ENCODE measurements around the gene ZC2HC1C.
A peak's percentile ranks its signal among the peaks of the same experiment; 100 is the strongest.

The ZC2HC1C gene

DNA sequence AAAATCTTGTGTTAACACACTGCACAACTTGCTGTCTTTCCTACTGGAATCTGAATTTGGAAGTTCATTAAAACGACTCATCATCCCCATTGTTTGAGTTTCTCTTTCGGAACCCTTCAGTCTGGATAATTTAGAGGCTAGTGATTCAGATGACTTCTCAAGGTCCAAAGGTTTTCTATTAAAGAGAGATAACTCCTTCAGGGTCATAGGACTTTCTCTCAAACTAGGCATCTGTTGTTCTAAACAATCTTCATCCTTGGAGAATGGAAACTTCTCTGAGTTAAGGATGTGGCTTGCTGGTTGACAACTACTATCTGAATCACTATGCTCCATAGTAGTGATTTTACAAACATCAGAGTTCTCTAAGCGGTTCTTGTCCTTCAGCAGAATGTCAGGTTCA is 22.5 kb upstream of the ZC2HC1C start:
- no peak overlapping the region for H3K27ac ChIP-seq
- TF ChIP-seq ZFX (IDR thresholded peaks at IDR 0.05; ENCODE audit: borderline replicate concordance), result no peak
- TF ChIP-seq, protein P1, sequence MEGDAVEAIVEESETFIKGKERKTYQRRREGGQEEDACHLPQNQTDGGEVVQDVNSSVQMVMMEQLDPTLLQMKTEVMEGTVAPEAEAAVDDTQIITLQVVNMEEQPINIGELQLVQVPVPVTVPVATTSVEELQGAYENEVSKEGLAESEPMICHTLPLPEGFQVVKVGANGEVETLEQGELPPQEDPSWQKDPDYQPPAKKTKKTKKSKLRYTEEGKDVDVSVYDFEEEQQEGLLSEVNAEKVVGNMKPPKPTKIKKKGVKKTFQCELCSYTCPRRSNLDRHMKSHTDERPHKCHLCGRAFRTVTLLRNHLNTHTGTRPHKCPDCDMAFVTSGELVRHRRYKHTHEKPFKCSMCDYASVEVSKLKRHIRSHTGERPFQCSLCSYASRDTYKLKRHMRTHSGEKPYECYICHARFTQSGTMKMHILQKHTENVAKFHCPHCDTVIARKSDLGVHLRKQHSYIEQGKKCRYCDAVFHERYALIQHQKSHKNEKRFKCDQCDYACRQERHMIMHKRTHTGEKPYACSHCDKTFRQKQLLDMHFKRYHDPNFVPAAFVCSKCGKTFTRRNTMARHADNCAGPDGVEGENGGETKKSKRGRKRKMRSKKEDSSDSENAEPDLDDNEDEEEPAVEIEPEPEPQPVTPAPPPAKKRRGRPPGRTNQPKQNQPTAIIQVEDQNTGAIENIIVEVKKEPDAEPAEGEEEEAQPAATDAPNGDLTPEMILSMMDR (IDR thresholded peaks at IDR 0.05), result no peak

DNA sequence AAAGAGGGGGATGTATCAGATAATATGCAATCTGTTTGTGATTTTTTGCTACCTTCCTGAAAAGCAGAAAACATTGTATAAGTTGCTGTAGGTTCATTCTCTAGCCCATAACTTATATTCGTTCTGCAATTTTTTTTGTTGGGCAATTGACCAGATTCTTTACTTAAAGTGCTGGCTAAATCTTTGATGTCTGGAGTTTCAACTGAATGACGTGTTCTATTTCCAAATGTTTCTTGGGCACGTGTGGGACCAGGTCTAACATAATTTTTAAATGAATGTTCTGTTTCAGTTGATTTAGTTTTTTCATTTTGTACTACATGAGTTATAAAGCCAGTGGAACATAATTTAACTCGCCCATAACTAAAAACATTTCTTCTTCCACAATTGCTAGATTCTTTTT is 21.9 kb upstream of the ZC2HC1C start:
- no peak for TF ChIP-seq ZFX (IDR thresholded peaks at IDR 0.05; ENCODE audit: borderline replicate concordance)
- TF ChIP-seq, protein P1 (IDR thresholded peaks at IDR 0.05), result no peak
- no peak overlapping the region for H3K27ac ChIP-seq

DNA sequence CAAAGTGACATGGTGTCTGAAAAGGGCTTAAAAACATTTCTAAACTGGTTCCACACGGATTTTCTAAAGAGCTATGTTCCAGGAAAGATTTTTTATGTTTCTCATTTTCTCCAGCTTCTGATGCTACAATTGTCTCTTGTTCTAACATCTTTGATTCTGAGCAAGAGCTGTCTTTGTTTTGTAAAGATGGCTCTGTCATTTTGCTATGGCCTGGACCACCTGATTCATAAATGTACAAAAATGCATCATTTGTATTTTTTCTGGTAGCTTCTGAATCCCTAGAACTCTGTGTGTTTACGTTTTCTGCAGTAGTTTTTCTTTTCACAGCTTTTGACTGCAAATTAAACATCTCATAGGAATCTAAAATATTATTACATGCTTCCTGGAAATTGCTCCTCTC is 21.3 kb upstream of the ZC2HC1C start:
- TF ChIP-seq, protein P1 (IDR thresholded peaks at IDR 0.05), result no peak
- no peak for TF ChIP-seq ZFX (IDR thresholded peaks at IDR 0.05; ENCODE audit: borderline replicate concordance)
- no peak overlapping the region for H3K27ac ChIP-seq

DNA sequence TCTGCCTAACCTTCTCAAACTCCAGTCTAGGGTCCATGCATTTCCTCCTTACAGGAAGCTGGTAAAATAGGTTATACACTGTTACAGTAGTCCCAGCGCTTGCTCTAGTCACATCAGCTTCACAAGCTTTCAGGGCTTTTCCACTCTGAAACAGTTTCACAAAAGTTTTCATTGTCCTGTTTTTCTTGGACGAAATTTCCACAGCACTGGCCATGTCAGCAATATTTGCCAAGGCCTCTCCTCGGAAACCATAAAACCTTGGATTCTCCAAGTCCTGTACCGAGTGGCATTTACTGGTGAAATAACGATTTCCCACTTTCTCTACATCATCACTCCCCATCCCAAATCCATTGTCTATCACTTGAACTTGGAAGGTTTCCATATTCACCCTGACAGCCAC is 20.3 kb upstream of the ZC2HC1C start:
- no peak for TF ChIP-seq ZFX (IDR thresholded peaks at IDR 0.05; ENCODE audit: borderline replicate concordance)
- TF ChIP-seq, protein P1 (IDR thresholded peaks at IDR 0.05), result no peak
- no peak overlapping the region for H3K27ac ChIP-seq

DNA sequence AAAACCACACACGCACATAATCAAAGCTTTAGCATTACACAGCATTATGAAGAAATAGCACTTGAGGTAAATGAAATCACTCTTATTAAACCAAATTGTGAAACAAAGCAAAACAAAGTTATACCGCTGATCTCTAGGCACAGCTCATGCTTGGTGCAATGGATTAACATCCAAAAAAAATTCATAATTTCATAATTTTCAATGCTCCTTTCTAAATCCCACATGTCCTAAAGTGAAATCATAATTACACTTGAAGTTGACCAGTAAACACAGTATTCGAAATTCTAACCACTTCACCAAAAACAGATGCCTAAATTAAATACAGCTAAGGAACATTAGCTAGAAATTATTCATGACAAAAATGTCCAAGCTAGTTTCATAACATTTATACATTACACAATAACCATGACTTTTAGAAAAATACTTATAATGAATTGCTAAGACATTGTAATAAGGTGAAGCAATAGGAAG is 19.7 kb upstream of the ZC2HC1C start:
- no peak overlapping the region for H3K27ac ChIP-seq
- no peak for TF ChIP-seq ZFX (IDR thresholded peaks at IDR 0.05; ENCODE audit: borderline replicate concordance)
- TF ChIP-seq, protein P1 (IDR thresholded peaks at IDR 0.05), result no peak

DNA sequence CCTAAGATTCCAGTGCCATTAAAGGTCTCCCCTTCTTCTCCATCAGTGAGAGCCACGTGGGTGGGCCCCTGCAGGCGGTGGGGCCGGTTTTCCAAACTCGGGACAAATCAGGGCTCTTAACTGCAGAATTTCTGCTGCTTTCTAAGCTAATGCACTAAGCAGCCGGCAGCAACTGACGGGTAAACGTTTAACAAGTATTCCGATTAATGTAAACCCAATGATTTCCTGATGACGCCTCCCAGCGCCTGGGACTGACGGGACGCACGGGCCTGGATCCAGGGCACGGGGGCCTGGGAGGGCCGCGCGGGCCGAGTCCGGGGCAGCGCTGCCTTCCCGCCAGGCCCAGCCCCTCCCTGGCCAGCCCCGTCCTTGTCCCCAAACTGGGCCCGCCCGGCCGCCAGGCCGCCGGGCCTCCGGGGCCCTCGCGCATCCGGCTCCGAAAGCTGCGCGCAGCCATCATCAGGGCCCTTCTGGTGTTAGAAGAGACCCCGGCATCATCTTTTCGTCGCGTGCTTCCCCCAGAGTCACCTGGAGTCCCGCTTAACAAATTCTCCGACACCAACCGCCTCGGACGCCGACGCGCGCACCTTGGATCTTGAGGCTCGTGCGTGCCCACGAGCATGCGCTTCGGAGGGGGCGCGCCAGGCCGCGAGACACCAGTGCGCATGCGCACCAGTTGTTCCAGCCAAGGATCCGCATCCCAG is 18.4 kb upstream of the ZC2HC1C start, which contains the start of gene MLH3:
Gene MLH3, minus strand, starts transcription at position 616 of the 704 bp plus-strand sequence. CDS start 1,812 bp downstream, outside the sequence.
- no peak for TF ChIP-seq ZFX (IDR thresholded peaks at IDR 0.05; ENCODE audit: borderline replicate concordance)
- TF ChIP-seq, protein P1 (IDR thresholded peaks at IDR 0.05), result no peak
- peak within 1 kb of the TSS; percentile 64 for H3K27ac ChIP-seq

DNA sequence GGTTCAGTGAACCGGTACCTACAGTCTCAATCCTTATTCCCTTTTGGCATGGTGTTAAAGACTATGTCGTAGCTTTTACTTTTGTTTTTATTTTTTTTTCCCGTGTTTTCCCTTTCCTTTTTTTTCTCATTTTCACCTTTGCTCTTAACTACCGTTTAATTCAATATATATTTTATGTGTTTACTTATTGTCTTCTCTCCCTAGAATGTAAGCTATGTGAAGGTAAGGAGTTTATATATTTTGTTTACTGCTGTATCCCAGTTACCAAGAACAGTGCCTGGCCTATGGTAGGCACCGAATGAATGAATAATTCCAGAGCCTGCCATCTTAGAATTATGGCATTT is 17.9 kb upstream of the ZC2HC1C start:
- TF ChIP-seq, protein P1 (IDR thresholded peaks at IDR 0.05), result no peak
- TF ChIP-seq ZFX (IDR thresholded peaks at IDR 0.05; ENCODE audit: borderline replicate concordance), result no peak
- peak overlapping the region; percentile 64 for H3K27ac ChIP-seq
